KOPT-K1 (cell line): Measurements from ENCODE around the gene GMCL2.

Source experiments
- H3K27ac ChIP-seq: fragments of 200-600 bp; sonication (generic); 2 replicates; pipeline ENCODE4 v1.5.1; 2016; ENCODE audit warnings: antibody characterized with exemption, mild to moderate bottlenecking, low read depth, low read length; ENCODE audit not compliant: poor library complexity, severe bottlenecking
- H3K36me3 ChIP-seq: fragments of 200-600 bp; sonication (generic); 2 replicates; pipeline ENCODE4 v1.5.1; 2017; ENCODE audit warnings: antibody characterized with exemption, mild to moderate bottlenecking, low read length, moderate library complexity; ENCODE audit not compliant: insufficient read depth
- H3K9me3 ChIP-seq: fragments of 200-600 bp; sonication (generic); 2 replicates; pipeline ENCODE4 v1.5.1; 2017; ENCODE audit warnings: antibody characterized with exemption, low read length, mild to moderate bottlenecking; ENCODE audit not compliant: insufficient read depth, poor library complexity, severe bottlenecking

The GMCL2 gene

DNA sequence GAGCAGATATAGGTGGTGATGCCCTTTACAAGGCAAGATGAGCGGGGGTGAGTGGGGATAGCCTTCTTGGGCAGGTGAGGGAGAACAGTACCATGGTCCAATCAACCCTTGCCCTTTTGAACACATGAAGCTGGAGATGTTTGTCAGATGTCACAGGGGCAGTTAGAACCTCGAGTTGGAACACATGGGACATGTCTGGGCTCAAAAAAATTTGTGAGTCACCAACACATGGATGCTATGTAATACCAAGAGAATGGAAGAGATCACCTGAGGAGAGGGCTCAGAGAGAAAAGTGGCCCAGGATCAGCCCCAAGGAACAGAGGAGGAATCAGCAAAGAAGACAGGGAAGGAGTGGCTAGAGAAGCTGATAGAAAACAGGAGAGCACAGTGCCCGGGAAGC, 40.8 kb upstream of the GMCL2 start:
- Histone ChIP-seq H3K27ac (no peak overlapping the region), H3K9me3 (no peaks in the 10 kb centered on the region), H3K36me3 (peaks cover 85% of the 10 kb centered on the region)

DNA sequence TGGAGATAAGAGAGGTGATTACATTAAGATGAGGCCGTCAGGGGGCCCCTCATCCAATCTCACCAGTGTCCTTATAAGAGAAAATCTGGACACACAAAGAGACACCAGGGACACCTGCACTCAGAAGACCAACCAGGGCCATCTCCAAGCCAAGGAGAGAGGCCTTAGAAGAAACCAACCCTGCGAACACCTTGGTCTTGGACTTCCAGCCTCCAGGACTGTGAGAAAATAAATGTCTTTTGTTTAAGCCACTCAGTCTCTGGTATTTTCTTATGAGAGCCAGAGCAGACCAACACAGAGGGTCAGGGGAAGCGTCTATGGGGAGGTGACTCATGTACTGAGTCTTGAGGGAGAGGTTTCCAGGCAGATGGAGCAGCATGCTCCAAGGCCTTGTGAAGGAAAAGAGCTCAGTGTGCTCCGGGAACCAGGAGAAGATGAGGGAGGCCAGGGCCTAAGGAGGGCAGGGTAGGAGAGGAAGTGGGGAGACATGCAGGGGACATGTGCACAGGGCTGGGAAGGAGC, 40.0 kb upstream of the GMCL2 start:
- peaks cover 92% of the 10 kb centered on the region for H3K36me3 ChIP-seq
- no peaks in the 10 kb centered on the region for H3K9me3 ChIP-seq
- no peak overlapping the region for H3K27ac ChIP-seq

DNA sequence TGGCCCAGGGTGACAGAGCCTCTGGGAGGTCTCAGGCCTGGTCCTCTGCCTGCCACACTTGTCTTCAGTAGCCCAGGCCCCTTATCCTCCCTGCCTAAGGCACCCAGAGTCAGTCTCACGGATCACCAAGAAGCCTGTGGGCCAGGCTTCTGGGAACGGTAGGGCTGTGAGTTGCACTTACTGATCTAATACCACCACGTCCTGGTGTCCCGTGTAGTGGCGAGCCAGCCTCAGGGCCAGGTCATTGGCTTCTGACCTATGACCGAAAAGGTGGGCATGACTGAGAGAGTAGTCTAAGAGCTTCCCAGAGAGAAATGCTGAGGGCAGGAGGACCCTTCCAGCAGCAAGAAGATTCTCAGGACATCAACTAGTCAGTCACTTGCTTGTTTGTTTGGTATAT, 38.0 kb upstream of the GMCL2 start:
- peaks cover 100% of the 10 kb centered on the region for H3K36me3 ChIP-seq

DNA sequence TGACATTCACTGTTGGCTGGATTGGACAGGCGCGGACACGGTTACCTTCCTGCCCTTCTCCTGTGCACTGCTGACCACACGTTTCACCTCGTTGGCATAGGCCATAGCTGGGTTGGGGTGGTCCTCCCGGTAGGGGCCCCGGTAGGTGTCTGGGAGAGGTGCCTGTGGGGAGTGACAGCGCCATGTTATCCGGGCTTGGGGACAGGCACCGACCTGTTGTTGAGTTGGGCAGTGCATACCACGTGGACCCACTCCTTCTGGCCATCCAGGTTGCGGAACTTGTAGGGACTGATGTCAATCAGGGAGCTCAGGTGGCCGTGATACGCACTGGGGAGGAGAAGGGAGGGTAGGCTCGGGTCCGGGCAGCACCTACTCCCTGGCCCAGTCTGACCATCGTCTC, 37.2 kb upstream of the GMCL2 start:
- Histone ChIP-seq H3K9me3 (no peaks in the 10 kb centered on the region), H3K27ac (no peak overlapping the region), H3K36me3 (peaks cover 100% of the 10 kb centered on the region)

More for the DNA sequence above, 38.0 kb upstream of the GMCL2 start:
- Histone ChIP-seq H3K9me3 (no peaks in the 10 kb centered on the region), H3K27ac (no peak overlapping the region)

DNA sequence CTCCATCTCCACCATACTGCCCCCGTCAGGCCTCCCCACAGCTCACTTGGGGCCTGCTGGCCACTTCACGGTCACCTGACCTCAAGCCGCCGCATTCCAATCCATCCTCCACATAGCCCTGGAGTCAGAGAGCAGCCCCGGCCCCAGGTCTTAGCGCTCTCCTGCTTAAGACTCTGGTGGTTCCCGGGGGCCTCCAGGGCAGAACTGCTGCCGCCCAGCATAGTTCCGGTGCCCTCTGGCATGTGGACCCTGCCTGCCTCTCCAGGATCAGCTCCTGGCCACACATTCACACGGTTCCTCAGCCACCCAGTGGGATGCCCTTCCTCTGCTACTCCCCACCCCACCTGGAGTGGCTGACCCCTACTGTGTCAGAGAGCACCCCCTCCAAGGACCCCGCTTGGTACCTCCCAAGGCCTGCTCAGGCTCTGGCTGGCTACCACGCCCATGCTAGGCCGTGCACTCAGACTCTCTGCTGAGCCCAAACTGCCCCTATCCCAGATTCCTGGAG, 36.7 kb upstream of the GMCL2 start:
- no peak overlapping the region for H3K27ac ChIP-seq
- H3K9me3 ChIP-seq: no peaks in the 10 kb centered on the region
- peaks cover 100% of the 10 kb centered on the region for H3K36me3 ChIP-seq

DNA sequence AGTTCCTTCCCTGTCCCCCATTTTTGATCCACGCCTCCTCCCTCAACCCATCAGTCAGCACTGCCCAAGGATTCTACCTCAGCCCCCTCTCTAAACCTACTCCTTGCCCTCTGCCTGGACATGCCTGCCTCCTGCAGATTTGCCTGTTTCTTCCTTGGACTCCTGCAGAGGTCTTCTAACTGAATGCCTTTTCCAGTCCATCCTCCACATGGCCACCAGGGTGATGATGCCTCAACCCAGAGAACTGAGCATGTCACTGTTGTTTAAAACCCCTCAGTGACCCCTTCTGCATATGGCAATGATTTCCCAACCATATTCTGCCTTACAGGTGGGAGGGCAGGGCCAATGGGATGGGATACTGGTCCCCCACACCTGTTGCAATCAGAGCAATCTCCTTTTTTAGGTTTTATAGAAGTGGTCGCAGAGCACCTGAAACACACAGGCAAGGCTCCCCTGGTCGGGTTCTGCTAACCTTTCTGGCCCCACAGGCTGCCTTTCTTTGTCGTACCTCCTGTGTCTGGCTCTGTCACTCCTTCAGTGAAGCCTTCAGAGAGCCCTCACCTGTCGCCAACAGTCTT, 36.1 kb upstream of the GMCL2 start:
- Histone ChIP-seq H3K9me3 (no peaks in the 10 kb centered on the region), H3K36me3 (peaks cover 100% of the 10 kb centered on the region), H3K27ac (no peak overlapping the region)

DNA sequence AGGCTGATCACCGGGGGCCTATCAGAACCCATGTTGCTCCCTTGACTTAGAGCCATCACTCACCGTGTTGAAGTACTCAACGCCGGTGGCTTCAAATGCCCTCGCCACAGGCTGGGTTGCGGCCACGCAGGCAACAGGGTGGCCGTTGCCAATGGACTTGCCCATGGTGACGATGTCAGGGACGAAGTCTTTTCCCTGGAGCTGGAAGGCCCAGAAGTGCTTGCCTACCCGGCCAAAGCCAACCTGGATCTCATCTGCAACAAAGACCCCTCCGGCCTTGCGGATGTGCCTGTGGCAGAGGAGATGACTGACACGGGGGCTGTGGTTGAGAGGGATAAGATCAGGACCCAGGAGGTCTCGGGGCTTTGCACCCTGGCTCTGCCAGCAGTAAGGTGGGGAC, 35.1 kb upstream of the GMCL2 start:
- Histone ChIP-seq H3K27ac (no peak overlapping the region), H3K36me3 (peaks cover 97% of the 10 kb centered on the region), H3K9me3 (no peaks in the 10 kb centered on the region)

DNA sequence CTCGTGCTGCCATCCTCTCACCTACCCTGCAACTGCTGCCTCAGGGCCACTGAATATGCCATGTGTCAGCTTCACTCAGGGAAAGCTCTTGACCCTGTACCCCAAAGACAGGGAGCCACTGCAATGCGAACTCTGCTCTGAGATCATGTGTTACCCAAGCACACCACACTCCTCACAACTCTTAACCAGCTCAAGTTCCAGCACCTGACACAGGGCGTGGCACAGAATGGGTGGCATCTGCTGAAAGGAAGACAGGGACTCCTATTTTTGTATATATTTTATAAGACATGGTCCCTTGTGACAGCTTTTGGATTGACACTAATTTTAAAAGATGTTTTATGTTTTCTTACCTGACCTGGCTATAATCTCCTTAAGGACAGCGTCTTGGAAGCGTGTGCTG, 34.7 kb upstream of the GMCL2 start:
- H3K27ac ChIP-seq: no peak overlapping the region
- peaks cover 97% of the 10 kb centered on the region for H3K36me3 ChIP-seq
- H3K9me3 ChIP-seq: no peaks in the 10 kb centered on the region

DNA sequence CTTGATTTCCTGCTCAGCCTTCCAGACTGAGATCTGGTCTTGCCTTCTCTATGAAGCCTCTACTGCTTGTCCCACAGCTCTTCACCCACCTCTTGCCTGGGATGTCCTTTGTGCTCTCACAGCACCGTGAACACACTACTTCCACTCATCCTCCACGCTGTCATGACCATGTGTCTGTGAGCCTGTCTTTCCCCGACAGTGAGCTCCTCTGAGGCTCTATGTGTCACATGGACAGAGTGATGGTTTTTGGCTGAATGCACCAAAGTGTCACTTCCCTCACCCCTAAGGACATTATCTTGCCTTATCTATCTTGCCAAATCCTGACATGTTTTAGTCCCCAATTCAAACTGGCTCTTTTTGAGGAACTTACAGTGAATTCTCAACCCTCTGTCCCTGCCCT, 34.1 kb upstream of the GMCL2 start:
- no peaks in the 10 kb centered on the region for H3K9me3 ChIP-seq
- no peak overlapping the region for H3K27ac ChIP-seq
- H3K36me3 ChIP-seq: peaks cover 97% of the 10 kb centered on the region

DNA sequence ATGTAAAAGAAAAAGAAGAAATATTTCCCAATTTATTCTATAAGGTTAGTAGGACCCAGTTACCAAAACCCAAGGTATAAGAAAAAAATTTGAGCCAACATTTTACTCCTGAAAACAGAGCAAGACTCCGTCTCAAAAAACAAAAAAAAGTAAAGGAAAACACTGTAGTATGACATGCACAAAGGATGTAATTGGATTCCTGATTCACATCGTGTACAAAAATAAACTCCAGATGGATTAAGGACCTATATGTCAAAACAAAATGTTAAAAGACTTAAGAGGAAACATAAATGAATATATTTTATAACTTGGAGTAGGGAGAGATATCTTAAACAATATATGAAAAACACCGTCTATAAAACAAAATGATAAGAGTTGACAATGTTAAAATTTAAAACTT, 31.7 kb upstream of the GMCL2 start:
- Histone ChIP-seq H3K36me3 (peaks cover 97% of the 10 kb centered on the region), H3K27ac (no peak overlapping the region), H3K9me3 (no peaks in the 10 kb centered on the region)

DNA sequence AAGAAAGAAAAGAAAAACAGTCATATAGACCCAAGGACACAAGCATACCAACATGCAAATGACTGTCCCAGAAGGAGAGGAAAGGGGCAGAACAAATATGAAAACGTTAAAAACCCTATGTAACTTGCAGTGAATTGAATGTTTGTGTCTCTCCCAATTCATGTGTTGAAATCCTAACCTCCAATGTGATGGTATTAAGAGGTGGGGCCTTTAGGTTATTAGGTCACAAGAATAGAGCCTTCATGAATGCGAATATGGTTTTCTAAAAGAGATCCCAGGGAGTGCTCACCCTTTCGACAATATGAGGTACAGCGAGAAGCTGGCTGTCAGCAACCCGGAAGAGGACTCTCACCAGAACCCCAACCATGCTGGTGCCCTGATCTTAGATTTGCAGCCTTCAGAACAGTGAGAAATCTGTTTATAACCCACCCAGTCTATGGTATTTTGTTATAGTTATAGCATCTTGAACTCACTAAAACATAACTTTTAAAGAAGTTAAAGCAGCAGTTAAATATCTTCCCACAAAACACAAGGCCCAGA, 31.1 kb upstream of the GMCL2 start:
- Histone ChIP-seq H3K36me3 (peaks cover 97% of the 10 kb centered on the region), H3K9me3 (no peaks in the 10 kb centered on the region), H3K27ac (no peak overlapping the region)

DNA sequence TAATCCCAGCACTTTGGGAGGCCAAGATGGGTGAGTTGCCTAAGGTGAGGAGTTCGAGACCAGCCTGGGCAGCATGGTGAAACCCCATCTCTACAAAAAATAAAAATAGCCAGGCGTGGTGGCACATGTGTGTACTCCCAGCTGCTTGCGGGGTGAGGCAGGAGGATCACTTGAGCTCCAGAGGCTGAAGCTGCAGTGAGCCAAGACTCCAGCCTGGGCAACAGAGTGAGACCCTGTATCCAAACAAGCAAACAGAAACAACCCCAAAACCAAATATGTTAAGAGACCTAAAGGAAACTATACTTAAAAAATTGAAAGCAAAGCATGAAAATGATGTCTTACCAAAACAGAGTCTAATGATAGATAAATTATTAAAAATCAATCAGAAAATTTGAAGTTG, 29.6 kb upstream of the GMCL2 start:
- Histone ChIP-seq H3K9me3 (no peaks in the 10 kb centered on the region), H3K27ac (no peak overlapping the region), H3K36me3 (peaks cover 97% of the 10 kb centered on the region)

DNA sequence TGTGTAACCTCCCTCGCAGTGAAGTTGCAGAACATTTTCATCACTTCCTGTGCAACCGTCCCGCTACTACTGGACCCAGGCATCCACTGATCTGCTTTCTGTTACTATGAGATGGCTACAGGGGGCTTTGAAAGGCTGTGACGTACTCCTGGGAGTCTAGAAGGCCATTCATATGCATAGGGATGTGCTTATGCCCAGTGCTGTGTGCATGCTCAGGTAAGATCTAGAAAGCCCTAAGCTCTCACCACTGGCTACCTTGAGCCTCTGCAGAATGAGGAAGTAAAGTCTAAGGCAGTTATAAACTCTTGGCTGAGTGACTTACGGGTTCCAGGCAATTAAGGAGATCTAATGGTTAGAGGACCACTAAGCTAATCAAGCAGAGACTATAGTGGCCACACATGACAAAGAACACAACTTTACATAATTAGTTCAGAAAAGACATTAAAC, 28.9 kb upstream of the GMCL2 start:
- Histone ChIP-seq H3K27ac (no peak overlapping the region), H3K9me3 (no peaks in the 10 kb centered on the region), H3K36me3 (peaks cover 97% of the 10 kb centered on the region)

DNA sequence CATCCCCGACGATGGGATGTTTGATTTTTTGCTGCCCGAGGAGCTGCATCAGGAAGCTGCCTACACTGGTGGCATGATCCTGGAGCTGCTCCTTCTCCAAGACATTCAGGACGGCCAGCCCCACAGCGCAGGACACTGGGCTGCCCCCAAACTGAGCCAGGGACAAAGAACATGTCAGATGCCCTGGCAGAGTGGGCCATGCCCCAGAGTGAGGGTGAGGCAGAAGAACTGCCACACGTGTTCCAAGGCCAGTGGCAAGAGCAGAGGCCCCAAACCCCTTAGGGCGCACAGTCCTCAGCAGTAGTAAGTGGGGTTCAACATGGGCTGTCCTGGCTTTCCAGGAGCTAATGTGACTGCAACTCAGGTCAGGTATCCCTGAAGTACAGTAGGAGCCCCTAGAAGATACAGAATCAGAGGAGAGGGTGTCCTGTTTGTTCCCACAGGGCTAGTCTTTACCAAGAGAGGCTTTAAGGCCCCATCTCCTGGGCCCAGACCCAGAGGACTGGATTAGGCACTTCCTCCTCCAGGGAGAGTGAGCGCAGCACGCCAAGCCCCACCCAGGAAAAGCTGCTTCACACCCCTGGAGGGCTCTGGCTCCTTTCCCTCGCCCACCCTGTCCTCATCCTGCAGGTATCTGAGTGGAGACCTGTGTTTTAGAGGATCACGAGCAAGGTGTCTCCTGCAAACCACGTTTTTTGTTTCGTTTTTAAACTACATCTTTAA, 28.3 kb upstream of the GMCL2 start:
- Histone ChIP-seq H3K36me3 (peaks cover 97% of the 10 kb centered on the region), H3K27ac (no peak overlapping the region), H3K9me3 (no peaks in the 10 kb centered on the region)

DNA sequence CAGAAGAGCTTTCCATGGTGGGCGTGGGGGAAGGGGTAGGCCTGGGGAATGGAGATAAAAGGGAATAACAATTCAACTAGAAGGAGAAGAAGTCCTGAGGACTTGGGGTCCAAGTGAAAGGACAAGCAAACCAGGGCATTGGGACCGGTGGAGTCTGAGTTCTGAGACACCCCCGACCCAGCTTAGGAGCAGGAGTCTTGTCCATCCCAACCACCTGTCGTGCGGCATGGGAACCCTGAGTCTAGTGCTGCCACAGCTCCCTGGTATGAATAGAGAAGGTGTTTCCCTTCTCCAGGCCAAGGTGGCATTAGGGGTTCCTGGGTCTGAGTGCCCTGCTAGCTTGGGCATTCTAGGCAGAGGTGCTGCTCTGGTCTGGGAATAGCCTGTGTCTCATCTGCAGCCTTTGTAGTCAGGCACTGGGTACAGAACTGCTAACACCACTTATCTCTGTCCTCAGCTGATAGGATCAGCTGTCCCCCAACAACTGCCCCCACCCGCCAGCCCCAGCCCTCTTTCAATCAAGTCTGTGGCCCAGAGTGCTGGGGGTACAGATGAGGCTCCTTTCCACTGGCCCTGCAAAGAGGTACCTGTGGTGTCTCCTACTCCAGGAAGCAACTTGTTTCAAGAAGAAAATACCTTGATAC, 27.1 kb upstream of the GMCL2 start:
- Histone ChIP-seq H3K9me3 (no peaks in the 10 kb centered on the region), H3K36me3 (peaks cover 97% of the 10 kb centered on the region), H3K27ac (no peak overlapping the region)
